ENCODE results near the gene MAMDC2. TPM values are rescaled to one million over a fixed set of nuclear protein-coding genes. Genes with fewer than 3 reads are reported as not detected.

Gene MAMDC2
- total and polyA plus RNA-seq, 2 donors (not counting 1 experiment from before 2014, with no cell fraction given): 14.4 to 23.0 TPM

- TF ChIP-seq EZH2 (IDR thresholded peaks at IDR 0.05; ENCODE audit: low read length, missing control alignments) (no peak), CTCF (conservative IDR thresholded peaks at IDR 0.05 in 1 of 2, IDR thresholded peaks at IDR 0.05 in 1 of 2; ENCODE audit: low read depth in 1 of 2, low read length in 2 of 2) (no peak)
- Histone ChIP-seq H3K9ac (ENCODE audit: insufficient read depth, low read length) (no peak overlapping the region), H3K36me3 (ENCODE audit: control insufficient read depth, insufficient read depth, low read length) (no peaks in the 10 kb centered on the region), H4K20me1 (ENCODE audit: control insufficient read depth, extremely low read depth, insufficient read depth, low read length) (no peaks in the 10 kb centered on the region), H3K79me2 (ENCODE audit: control insufficient read depth, insufficient read depth, low read length) (no peaks in the 10 kb centered on the region), H3K4me1 (ENCODE audit: control insufficient read depth, extremely low read depth, insufficient read depth, low read length) (peaks cover 7% of the 10 kb centered on the region), H3K27ac (ENCODE audit: insufficient read depth, low read length) (no peak overlapping the region), H3K4me2 (ENCODE audit: extremely low read depth, insufficient read depth, low read length) (peak overlapping the region; percentile 8), H3K27me3 (ENCODE audit: control insufficient read depth, insufficient read depth, low read length) (no peaks in the 10 kb centered on the region), H3K4me3 (replicated peaks in 1 of 4; ENCODE audit: control extremely low read depth in 1 of 4, insufficient read depth in 1 of 4, low read depth in 3 of 4, low read length in 4 of 4) (no peak overlapping the region), H2AFZ (ENCODE audit: low read length) (no peak overlapping the region), H3K9me3 (ENCODE audit: control insufficient read depth, insufficient read depth, low read depth, low read length) (no peaks in the 10 kb centered on the region)
- DNase-seq (ENCODE audit: low read depth in 2 of 2): peak in 1 of 2 donors; percentile 64
Observed at GRCh38 chr9:70110194-70111041, 66.8 kb downstream of the MAMDC2 start.

- Histone ChIP-seq H3K27me3 (ENCODE audit: control insufficient read depth, insufficient read depth, low read length) (no peaks in the 10 kb centered on the region), H3K4me1 (ENCODE audit: control insufficient read depth, extremely low read depth, insufficient read depth, low read length) (peaks cover 7% of the 10 kb centered on the region), H3K79me2 (ENCODE audit: control insufficient read depth, insufficient read depth, low read length) (no peaks in the 10 kb centered on the region), H3K4me3 (replicated peaks in 1 of 4; ENCODE audit: control extremely low read depth in 1 of 4, insufficient read depth in 1 of 4, low read depth in 3 of 4, low read length in 4 of 4) (no peak overlapping the region), H4K20me1 (ENCODE audit: control insufficient read depth, extremely low read depth, insufficient read depth, low read length) (no peaks in the 10 kb centered on the region), H3K9me3 (ENCODE audit: control insufficient read depth, insufficient read depth, low read depth, low read length) (no peaks in the 10 kb centered on the region), H3K36me3 (ENCODE audit: control insufficient read depth, insufficient read depth, low read length) (no peaks in the 10 kb centered on the region), H2AFZ (ENCODE audit: low read length) (no peak overlapping the region), H3K9ac (ENCODE audit: insufficient read depth, low read length) (no peak overlapping the region), H3K27ac (ENCODE audit: insufficient read depth, low read length) (no peak overlapping the region), H3K4me2 (ENCODE audit: extremely low read depth, insufficient read depth, low read length) (peak overlapping the region; percentile 8)
- TF ChIP-seq CTCF (conservative IDR thresholded peaks at IDR 0.05 in 1 of 2, IDR thresholded peaks at IDR 0.05 in 1 of 2; ENCODE audit: low read depth in 1 of 2, low read length in 2 of 2) (peak; percentile 78 to 85), EZH2 (IDR thresholded peaks at IDR 0.05; ENCODE audit: low read length, missing control alignments) (no peak)
- peak; percentile 66 to 78 for DNase-seq (ENCODE audit: low read depth in 2 of 2)
Observed at GRCh38 chr9:70111042-70111602, 67.5 kb downstream of the MAMDC2 start.

GRCh38 chr9:70111641-70112236 lies 68.1 kb downstream of the MAMDC2 start:
- H3K9me3 ChIP-seq (ENCODE audit: control insufficient read depth, insufficient read depth, low read depth, low read length): no peaks in the 10 kb centered on the region
- no peaks in the 10 kb centered on the region for H3K27me3 ChIP-seq (ENCODE audit: control insufficient read depth, insufficient read depth, low read length)
- peak in 1 of 2 donors; percentile 13 for DNase-seq (ENCODE audit: low read depth in 2 of 2)
- H3K4me2 ChIP-seq (ENCODE audit: extremely low read depth, insufficient read depth, low read length): no peak overlapping the region
- TF ChIP-seq CTCF (conservative IDR thresholded peaks at IDR 0.05 in 1 of 2, IDR thresholded peaks at IDR 0.05 in 1 of 2; ENCODE audit: low read depth in 1 of 2, low read length in 2 of 2): no peak
- no peak for TF ChIP-seq EZH2 (IDR thresholded peaks at IDR 0.05; ENCODE audit: low read length, missing control alignments)
- H3K36me3 ChIP-seq (ENCODE audit: control insufficient read depth, insufficient read depth, low read length): no peaks in the 10 kb centered on the region
- no peak overlapping the region for H3K4me3 ChIP-seq (replicated peaks in 1 of 4; ENCODE audit: control extremely low read depth in 1 of 4, insufficient read depth in 1 of 4, low read depth in 3 of 4, low read length in 4 of 4)
- H3K79me2 ChIP-seq (ENCODE audit: control insufficient read depth, insufficient read depth, low read length): no peaks in the 10 kb centered on the region
- no peaks in the 10 kb centered on the region for H4K20me1 ChIP-seq (ENCODE audit: control insufficient read depth, extremely low read depth, insufficient read depth, low read length)
- H3K9ac ChIP-seq (ENCODE audit: insufficient read depth, low read length): no peak overlapping the region
- peaks cover 7% of the 10 kb centered on the region for H3K4me1 ChIP-seq (ENCODE audit: control insufficient read depth, extremely low read depth, insufficient read depth, low read length)
- H3K27ac ChIP-seq (ENCODE audit: insufficient read depth, low read length): no peak overlapping the region
- H2AFZ ChIP-seq (ENCODE audit: low read length): no peak overlapping the region
